HUDEP-2 (cell line): ENCODE results near the gene SULT1B1.
"Not testable (repeated sequence)": the region's sequence is repeated elsewhere in the genome, so short reads cannot be mapped to it uniquely, and the experiment has no call there.

Experiments used
- DNase-seq, 76 experiments: peaks; one replicate each; lab custom pipeline; 2025; ENCODE audit not compliant: unreplicated experiment in 76 of 76; lab: John Stamatoyannopoulos, UW

The SULT1B1 gene

DNA sequence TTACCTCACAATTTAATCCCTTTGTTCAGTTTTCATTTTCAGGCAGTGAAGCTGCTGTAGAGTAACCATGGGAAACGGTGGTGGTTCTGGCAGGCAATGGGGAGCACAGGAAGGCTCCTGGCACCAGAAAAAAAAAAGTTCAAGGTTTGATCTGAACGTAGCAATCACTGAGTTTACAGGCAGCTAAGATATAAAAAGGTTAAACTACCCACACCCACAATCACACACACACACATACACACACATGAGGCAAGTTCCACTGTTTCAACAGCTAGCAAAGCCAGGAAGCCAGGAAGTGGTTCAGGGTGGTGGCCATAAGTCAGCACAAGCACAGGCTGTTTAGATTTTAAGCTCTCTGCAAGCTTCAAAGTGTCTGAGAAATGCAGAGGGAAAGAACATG lies at the start of gene SULT1B1:
Gene SULT1B1, minus strand, starts transcription at position 166 of the 400 bp plus-strand sequence. CDS start 5,403 bp downstream, outside the sequence.
- DNase-seq = no peak

DNA sequence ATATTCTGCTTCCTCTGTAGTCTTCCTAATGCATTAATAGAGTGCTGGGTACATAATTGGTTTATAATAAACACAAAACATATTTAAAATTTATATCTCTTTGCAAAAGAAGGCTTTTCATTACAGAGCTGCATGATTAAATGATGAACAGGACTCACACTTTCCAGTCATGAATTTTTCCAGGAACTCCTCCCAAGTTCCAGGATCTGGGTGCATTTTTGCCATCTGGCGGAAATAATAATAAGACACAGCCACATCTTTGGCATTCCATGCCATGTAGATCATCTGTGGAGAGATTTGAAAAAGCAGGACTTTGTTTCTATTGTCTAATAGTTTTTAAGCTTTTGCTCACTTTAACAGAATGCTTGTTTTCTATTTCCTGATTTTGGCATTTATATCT lies 40.2 kb upstream of the SULT1B1 start:
- DNase-seq = no peak

DNA sequence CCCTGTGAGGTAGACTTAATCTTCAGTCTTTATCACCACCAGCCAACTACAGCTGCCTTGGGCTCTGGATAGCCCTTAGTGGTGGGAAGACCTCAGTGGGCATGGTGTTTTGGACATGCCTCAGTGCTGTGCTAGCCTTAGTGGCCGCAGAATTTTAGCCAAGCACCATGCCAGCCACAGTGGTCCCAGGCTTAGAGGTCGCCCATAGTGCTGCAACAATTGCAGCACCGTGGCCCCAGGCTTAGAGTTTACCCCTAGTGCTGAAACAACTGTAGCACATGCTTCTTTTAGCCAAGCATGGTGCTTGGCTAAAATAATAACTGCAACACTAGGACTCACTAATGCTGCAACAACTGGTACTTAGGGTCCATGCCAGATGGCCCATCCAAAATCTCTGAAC lies 38.9 kb upstream of the SULT1B1 start:
- no peak for DNase-seq

DNA sequence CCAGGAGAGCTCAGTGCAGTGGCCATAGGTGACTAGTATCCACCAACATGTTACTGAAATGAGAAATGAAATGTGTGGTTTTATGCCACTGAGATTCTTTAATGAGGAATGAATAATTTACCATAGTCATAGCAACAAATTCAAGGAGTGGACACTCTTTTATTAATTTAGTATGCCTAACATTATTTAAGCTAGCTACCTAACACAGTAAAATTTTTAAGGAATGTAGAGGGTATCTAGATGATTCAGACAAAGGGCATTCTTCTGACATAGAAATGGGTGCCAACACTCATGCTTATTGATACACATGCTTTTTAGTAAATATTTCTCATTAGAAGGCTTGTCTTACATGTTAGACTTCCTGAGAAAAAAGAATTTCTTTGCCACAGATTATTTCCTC lies 33.3 kb upstream of the SULT1B1 start:
- DNase-seq = no peak

DNA sequence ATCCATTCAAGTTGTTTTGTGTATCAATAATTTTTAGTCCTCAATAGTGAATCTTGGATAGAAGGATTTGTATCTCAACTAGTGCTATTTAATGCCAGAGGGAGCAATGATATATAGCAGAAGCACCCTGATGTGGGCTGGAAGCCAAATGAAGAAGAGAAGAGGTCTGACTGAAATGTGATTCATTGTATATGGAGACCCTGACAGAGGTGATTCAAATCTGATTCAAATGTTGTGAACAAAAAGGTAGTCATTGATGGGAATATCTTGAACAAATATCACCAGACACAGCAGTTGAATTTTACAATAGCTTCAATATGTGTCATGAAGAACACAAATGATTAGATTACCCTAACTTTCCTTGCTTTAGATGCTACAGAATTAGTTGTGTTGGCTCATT lies 27.5 kb upstream of the SULT1B1 start:
- no peak for DNase-seq

DNA sequence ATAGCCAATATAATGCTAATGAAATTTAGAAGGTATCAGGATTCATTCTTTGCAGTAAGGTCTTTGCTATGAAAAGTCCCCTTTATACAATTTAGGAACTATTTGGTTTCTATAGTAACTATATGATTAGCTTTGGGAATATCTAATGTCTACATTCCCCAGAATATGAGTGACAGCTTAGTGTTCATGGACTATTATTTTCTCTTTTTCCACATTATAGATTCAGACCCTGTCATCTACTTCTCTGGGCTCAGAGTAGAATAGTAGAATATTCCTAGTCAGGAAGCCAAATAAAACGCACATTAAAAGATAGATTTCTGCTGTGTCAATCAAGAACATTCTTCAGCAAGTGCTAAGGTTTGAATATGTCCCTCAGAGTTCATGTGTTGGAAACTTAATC lies 26.1 kb upstream of the SULT1B1 start:
- DNase-seq = no peak

DNA sequence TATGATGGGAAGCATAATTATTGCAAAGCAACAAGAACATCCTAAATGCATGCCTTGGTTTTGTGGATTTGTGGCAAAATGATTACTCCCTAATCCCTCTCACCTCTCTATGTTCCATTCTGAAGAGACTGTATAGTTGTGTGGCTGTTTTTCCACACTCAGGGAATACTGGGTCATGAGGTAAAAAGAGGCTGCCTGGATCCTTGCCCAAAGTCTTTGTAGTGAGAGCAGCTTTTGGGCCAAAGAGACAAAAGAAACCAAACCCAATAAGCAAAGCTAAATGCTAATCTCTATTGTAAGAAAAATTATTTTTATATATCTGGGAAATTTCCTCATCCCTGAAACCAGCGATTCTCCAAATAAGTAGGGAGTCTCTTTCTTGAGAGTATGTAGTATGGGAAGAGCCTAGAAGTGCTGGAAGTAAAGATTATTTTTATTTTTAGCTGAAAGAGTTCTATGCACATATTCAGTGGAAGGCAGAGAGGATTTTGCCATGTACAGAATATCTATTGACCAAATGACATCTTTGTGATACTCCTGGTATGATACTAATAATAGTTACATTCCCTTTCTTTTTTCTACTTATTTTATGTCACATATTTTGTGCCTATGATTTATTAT lies 24.9 kb upstream of the SULT1B1 start:
- no peak for DNase-seq

DNA sequence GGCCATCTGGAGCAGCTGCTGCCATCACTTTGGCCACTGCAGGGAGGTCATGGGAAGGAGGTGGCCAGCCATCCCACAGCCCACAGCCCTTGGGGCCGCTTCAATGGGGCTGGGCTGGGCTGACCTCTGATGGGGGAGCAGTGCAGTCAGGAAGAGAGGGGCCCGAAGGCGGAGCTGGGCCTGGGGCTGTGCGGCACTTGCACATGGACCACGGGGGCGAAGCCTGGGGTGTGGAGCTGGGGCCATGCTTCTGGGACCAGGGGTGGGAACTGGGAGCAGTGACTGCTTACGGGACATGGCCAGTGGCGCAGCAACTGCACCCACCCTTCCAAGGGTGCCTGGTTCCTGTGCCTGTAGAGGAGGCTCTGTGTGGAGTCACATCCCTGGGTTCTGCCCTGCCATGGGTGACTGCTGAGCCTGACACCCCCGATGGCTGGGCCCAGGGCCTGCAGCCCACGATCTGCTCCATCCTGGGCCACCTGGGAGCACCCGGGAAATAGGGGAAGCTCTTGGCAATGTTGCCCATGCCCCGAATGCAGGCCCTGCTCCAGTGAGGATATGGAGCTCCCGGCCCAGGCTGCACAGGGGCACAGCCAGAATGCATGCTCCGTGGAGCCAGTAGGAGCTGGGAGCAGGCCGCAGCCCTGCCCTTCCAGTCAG lies 22.4 kb upstream of the SULT1B1 start:
- no peak for DNase-seq

DNA sequence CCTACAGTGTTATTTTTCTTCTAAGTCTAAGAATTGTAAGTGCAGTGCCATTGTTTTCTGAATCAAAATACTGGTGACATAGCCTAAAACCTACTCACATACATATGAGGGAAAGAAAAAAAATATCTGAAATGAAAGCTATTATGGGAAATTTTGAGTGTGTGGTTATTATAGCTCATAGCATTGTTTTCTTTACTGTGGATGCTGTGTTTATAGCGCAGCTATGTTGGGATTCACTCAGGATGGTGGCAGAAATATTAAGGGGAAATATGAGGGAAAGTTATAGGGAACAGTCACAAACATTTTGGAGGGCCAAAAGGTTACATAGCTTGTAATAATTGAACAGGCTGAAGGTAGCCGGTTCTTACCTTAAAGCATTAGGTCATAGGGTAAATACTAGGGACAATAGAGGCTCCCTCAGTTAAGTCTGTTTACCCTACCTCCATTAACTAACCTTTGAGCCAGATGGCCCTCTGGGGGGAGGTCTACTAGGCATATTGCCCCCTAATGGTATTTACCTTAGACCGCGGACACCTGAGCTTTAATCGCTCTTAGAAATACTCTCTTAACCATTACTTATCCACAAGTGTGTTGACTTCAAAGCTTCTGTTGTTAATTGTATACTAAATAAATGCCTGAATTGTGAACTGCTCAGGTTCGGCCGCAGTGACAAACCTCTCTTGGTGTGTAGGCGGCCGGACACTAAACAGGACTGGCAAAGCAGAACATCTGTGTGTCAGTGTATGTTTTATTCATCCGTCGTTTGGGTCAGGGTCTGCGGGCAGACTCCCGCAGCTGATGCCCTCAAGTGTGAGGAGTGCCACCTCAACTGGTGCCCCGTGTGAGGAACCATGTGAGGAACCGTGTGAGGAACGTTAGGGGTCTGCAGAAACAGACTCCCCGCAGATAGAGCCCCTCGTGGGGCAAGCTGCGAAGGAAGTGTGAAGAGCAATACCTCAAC lies 21.3 kb upstream of the SULT1B1 start:
- peak in 1 of 76 experiments; percentile 0 for DNase-seq

DNA sequence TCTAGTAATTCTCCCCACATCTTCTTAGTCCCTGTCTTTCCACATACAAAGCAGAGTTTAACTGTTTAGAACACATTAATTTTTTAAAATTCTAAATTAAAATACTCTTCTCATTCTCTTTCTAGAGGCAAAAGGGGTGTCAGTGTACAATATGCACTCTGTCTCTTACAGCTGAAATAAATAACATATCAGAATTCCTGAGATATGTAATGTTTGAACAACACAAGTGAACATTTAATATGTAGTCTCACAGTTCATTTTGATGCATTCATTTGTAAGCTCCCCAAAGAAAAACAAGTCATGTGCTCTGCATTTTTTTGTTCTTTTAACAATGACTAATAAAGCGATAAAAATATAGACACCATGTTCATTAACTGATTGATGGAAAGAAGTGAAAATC lies 19.7 kb upstream of the SULT1B1 start:
- no peak for DNase-seq

DNA sequence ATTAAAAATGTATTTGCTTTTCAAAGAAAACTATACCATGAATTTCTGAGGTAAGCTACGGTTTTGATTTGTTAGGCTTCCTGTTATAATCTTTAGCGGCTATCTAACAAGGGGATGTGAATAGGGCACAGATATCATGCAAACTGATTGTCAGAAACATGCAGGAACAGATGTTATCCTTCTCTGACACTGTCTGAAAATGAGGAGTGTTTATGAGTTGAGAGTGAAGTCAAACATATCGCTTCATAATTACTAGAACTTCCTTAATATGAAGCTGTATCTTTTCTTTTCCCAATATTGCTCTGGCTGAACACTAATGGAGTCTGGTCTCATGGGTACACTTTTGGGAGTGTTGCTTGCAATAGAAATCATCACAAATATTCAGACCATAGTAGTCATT lies 16.3 kb upstream of the SULT1B1 start:
- DNase-seq = peak in 1 of 76 experiments; percentile 1

DNA sequence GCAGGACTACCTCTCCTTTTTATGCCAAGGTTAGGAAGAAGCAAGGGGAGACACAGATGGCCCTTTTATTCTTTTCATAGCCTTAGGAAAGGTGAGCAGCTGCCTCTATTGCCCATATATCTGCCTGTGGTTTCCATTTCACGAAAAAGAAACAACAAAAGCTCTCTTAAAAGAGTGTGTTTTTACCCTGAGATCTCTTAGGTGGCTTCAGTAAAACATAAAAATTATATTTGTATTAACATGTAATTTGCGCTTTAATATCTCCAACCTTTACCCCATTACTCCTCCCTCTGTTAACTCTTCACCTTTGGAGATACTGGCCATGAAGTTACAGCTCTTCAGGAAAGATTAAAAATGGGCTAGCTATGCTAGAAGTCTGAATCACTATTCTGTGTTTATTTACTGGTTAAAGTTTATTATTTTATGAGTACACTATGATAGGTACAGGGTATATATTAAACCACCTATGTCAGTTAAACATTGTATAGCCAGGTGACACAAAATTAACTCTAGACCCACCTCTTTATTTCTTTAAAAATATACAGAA lies 15.0 kb upstream of the SULT1B1 start:
- DNase-seq = no peak

DNA sequence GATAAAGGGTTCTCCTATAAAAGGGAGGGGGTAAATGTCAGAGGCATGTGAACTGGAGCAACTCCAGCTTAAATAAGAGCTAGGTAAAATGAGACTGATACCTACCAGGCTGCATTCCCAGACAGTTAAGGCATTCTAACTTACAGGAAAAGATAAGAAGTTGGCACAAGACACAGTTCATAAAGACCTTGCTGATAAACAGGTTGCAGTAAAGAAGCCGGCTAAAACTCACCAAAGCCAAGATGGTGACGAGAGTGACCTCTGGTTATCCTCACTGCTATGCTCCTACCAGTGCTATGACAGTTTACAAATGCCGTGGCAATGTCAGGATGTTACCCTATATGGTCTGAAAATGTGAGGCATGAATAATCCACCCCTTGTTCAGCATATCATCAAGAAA lies 13.1 kb upstream of the SULT1B1 start:
- DNase-seq = peak in 17 of 76 experiments; percentile 0 to 31 (median 7)

DNA sequence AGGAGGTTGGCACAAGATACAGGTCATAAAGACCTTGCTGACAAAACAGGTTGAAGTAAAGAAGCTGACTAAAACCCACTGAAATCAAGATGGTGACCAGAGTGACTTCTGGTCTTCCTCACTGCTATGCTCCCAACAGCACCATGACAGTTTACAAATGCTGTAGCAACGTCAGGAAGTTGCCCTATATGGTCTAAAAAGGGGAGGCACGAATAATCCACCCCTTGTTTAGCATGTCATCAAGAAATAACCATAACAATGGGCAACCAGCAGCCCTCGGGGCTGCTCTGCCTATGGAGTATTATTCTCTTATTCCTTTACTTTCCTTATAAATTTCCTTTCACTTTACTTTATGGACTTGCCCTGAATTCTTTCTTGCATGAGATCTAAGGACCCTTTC lies 8.1 kb upstream of the SULT1B1 start:
- not testable (repeated sequence) for DNase-seq

DNA sequence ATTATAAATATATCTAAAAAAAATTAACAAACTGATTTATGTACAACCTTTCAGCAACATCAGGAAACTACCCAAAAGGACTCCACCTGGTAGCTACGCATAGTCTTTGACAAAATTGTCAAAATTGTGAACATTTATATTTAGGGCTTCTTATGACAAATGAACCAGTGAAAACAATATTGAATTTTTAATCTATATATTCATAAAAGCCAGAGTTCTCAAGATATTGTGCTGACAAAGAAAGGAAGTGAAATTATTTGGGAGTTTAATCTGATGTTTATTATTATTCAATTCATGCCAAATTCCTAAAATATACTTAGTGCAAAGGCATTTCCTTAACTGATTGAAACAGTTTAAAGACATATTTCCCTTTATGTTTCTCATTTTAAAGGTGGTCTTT lies 5.3 kb upstream of the SULT1B1 start:
- DNase-seq = no peak

DNA sequence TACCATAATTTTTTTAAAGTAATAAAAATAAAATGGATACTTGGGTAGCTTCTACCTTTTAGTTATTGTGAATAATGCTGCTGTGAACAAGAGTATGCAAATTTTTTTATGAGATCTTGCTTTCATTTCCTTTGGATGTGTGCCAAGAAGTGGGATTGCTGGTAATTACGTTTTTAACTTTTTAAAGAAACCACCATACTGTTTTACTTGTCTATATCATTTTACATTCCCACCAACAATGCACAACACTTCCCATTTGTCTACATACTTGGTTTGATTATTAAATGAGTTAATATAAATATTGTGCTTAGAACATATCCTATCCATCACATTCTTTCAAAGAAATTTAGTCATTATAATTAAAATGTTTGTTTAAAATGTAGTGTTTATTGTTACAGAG lies 3.9 kb upstream of the SULT1B1 start:
- DNase-seq = no peak

DNA sequence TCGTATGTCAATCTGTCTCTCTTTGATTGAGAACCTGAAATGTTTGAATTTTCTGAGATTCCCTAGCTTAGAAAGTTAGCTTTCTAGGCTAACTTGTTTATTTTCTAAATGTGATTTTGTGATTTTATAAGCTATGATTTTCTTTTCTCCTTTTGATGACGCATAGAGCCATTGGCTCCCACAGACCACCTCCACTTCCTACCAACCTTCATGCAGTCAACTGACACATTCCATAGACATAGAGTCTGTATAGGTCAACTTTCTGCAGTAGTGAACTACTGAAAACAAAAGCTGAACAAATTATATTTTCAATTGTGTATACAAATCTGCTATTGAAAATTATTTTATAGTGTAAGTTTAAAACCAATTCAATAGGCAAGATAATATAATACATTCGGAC lies 2.8 kb upstream of the SULT1B1 start:
- no peak for DNase-seq

DNA sequence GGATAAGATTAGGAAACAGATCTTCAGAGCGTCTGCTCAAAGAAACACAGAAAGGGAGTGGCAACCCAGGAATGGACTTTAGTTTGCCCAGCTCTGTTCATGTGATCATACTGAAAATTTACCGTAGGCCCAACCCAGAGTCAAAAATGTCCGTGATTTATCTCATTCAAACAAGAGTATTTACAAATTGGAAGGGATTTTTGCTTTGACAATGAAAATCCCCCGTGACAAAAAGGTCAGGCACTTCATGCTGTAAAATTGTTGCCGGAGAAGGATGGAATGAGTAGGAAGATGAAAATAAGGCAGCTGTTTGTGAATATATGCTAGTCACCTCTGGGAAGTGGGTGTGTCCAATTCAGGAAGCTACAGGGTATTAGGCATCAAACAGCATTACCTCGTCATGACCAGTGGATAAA lies 1.2 kb downstream of the SULT1B1 start:
- DNase-seq = no peak

DNA sequence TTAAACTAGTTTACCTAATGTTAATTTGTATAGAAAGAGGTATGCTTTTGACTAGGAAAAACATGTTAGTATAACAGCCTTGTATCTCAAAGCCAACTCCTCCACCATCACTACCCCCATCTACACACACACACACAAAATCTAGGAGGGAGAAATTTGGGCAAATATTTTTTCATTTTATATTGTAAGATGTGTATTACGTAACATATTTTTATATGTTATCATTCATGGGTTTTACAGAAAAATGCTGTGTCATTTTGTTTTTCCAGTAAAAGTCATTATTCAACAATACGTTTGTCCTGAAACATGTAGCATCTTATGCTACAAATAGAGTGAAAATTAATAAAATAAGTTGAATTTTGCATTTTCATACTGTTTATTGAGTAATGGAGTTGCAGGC lies 3.0 kb downstream of the SULT1B1 start:
- no peak for DNase-seq

DNA sequence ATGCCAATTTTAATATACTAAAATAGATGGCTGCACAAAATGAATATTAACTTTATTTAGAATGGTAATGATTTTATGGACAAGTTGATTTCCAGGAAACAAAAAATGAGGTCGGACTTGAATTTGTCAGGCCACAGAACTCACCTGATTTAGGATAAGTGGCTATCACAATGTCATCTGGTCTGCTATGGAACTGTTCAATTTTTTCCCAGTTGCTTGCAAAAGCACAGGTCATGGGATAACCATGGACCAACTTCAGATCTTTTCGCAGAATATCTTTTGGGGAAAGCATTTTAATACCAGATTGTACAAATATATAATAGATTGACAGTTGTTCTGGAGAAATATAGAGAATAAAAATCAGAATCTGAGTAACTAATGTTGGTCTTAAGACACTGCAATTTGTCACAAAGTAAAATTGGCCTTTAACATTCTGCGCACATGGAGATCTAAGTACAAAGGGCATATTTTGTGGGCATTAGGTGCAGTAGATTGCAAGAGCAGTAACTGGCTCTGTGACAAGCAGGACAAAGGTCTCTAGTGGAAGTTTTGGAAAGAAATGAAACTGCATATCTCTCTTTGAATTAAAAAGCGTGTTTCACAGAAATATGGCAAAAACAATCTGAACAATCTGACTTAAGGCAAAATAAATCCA lies 5.4 kb downstream of the SULT1B1 start:
- DNase-seq = no peak

DNA sequence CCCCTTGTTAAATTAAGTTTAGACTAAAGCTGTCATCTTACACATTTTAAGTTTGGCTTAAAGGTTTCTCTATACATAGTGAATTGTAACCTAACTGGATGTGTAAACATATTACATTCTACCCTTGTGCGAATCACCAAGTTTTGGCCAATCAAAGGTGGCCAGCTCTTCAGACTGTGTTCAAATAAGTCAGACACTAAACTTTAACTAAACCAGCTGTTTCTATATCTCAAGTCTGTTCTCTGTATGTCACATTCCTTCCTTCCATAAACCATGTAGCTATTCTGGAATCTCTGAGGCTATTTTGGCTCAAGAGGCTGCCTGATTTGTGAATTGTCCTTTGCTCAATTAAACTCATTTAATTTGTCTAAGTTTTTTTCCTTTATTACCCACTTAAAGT lies 6.7 kb downstream of the SULT1B1 start:
- DNase-seq = no peak
